ENCODE results near the gene DRC3.

DRC3 gene

DNA sequence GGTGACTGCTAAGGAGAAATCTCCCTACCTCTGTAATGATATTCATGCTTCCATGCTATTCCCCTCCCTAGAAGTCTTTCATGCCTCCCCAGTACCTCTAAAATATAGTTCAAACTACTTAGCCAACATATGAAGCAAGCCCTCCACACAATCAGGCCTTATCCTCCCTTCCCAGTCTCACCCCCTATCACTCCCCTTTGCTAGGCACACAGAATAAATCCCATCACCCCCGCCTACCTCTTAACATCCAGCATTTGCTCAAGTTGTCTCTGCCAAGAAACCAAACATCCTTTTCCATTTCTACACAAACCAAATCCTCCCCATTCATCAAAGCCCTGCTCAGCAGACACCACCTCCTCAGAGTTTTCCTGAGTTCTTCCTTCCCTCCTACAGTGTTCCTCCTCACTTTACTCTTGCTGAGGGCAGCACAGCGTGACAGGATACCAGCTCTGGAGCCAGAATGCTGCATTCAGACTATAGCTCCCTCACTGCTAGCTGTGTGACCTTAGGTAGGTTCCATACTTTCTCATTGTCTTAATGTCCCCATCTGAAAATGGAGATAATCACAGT lies 7.4 kb upstream of the DRC3 start:
- DNase-seq (ENCODE audit: low read depth in 2 of 2, low spot score in 1 of 2), result no peak

DNA sequence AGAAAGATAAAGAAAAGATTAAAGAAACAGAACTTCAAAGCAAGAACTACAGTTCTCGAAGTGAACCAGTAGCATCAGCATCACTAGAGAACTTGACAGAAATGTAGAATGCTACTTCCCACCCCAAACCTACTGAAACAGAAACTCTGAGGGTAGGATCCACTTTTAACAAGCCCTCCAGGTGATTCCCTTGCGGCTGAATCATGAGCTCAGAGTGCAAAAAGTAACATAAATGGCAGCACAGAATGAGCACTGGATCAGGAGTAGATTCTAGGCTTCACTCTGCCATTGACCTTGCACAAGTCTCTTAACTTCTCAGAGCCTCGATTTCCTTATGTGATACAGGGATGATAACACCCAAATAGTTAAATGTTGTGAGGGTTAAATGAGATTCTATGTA lies 6.3 kb upstream of the DRC3 start:
- DNase-seq (ENCODE audit: low read depth in 2 of 2, low spot score in 1 of 2), result no peak

DNA sequence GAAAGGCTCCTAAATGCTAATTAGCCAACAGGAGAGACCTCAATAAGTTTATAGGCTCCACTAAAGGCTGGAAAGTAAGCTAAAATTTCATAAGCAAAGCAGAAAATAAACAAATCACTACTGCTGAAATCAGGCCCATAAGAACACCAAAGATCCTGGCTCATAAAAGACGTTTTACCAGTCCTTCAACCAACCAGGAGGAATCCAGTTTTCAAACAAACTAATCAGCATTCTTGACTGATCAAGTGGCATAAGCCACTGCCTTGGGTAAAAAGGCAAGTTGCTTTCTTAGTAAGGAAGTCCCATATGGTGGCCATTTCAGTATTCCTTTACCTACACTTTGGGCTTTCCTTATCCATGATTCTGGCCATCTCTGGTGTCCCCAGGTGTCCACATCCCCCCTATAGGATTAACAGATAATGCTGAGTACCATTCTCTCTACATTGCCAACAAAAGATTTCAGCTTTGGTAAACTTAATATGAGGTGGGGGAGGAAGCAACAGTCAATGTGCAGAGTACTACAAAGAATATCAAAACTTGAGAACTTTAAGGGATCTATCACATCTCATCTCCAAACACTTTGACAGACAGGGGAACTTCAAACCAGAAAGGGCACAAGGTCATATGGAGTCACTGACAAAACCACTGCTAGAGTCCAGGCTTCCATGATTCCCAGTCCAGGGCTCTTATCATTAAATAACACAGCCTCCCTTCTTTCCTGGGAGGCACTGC lies 1.8 kb upstream of the DRC3 start:
- DNase-seq (ENCODE audit: low read depth in 2 of 2, low spot score in 1 of 2), result no peak

DNA sequence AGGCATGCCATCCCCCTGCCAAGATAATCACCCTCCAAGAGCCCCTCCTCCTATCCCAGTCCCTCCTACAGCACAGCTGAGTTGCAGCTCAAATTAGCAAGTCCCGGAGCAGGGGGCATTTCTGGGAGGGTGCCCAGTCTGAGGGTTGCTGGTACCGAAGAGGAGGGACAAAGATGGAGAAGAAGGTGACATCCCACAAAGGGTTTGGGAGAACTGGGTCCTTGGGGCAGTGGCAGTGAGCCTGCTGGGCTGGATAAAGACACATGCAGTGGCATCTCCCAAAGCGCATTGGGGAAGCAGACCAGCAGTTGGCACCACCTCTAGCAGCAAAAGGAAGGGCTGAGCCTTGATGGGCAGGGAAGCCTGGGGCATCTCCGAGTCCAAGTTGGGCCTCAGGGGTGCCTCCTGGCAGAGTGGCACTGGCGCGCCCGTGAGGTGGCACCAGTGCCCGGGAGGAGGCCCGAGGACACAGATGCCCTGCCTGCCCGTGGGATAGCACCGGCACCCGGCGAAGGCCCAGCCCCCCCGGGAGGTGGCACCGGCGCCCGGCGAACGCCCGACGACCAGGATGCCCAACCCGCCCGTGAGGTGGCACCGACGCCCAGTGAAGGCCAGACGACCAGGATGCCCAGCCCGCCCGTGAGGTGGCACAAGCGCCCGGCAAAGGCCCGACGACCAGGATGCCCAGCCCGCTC lies 1.1 kb upstream of the DRC3 start:
- DNase-seq (ENCODE audit: low read depth in 2 of 2, low spot score in 1 of 2), result peak in 1 of 2 donors; percentile 4

DNA sequence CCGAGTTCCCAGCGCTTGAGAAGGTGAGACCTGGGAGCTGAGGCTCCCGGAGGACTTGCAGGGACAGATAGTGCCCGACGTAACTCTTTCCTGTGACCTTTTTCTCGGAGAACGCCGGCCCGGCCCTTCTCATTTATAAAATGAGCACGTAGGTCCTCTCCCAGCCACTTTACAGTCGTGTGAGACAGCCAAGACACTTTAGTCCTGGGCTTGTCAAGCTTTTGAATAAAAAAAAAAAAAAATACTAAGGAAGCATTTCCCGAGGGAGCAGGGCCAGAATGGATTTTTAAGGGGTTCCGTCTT lies 241 bp downstream of the DRC3 start:
- no peak for DNase-seq (ENCODE audit: low read depth in 2 of 2, low spot score in 1 of 2)

DNA sequence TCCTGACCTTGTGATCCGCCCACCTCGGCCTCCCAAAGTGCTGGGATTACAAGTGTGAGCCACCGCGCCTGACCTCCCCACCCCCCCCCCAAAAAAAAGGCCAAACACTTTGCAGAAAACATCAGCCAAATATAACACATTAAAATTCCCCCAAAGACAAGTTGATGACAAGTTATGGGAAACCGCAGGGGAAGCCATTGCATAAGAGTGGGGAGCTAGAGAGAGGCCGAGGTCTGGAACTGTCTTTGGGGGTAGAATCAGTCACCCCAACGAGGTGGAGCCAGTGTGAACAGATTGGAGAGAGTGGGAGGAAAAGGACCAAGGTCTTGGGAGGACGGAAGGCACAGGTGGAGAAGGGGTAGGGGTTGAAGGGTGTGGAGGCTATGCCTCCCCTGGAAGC lies 2.8 kb downstream of the DRC3 start:
- DNase-seq (ENCODE audit: low read depth in 2 of 2, low spot score in 1 of 2), result no peak

DNA sequence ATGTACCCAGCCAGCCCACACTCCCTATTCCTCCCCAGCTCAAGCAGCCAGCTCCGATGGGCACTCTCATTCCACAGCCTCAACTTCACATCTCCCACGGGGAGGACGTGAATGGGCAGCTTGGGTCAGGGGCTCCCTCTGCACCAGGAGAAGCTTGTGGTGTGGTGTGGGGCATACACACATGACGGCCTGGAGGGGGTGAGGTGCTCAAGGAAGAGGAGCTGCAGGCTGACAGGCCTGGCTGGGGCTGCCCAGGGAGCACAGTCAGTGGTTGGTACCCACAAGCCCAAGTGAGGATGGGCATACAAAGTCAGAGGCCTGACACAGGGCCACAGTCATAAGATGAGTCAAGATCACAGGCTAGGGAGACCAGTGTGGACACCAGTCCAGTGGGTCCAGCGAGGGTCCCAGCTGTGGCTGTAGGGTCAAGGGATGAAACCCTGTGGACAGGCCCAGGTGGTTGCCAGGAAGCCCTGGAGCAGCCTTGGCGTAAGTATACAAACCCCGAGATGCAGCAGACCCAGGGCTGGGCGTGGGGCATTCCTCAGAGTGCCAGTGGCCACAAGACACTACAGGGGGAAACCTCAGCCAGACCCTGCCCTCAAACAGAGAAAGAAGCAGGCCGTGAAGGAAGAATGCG lies 4.4 kb downstream of the DRC3 start:
- DNase-seq (ENCODE audit: low read depth in 2 of 2, low spot score in 1 of 2), result no peak

DNA sequence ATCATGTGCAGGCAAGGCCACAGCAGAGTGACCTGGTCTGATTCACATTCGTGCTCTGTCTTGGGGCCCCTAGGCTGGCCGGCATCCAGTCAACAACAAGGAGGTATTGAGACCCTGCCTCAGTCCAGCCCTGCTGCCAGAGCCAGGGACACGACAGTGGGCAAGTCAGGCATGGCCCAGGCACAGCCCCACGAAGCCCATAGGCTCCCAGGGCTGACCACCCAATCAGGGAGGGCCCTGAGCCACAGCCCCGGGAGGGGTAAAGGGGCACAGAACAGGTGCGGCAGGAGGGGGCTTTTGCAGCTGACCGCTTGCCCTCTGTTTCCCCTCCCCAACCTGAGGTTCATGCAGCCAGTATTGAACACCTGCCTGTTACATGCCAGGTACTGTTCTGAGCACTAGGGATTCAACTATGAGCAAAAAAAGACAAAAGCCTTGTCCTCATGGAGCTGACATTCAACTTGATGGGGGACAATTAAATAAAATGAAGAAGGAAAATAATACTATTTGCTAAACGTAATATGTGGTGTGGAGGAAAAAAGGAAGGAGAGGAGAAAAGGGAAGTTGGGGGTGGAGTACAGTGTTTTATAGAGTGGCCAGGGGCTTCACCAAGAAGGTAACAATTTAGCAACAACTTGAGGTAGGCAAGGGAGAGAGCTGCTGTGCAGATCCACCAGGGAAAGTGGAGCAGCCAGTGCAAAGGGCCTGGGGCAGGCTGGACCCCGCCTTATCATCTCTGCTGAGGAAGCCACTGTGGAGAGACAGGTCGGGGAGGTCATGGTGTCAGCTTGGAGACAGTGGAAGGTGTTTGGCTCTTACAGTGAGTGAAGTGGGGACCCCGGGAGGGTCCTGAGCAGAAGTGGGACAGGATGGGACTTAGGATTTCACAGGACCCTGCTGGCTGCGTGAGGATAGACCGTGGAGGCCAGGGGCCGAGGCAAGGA lies 6.1 kb downstream of the DRC3 start:
- no peak for DNase-seq (ENCODE audit: low read depth in 2 of 2, low spot score in 1 of 2)

DNA sequence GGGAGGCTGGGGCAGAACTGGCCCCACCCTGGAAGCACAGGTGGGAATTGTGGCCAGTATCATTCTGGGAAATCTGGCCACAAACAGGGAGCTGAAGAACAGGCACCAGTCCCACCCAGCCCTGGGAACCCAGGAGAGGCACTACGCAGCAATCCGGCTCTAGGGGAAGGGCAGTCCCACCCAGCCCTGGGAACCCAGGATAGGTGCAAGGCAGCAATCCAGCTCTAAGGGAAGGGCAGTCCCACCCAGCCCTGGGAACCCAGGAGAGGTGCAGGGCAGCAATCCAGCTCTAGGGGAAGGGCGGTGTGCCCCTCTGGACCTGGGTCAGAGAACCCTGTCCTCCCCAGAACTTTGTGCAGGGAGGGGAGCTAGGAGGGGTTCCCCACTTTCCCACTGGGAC lies 7.1 kb downstream of the DRC3 start:
- DNase-seq (ENCODE audit: low read depth in 2 of 2, low spot score in 1 of 2), result no peak

DNA sequence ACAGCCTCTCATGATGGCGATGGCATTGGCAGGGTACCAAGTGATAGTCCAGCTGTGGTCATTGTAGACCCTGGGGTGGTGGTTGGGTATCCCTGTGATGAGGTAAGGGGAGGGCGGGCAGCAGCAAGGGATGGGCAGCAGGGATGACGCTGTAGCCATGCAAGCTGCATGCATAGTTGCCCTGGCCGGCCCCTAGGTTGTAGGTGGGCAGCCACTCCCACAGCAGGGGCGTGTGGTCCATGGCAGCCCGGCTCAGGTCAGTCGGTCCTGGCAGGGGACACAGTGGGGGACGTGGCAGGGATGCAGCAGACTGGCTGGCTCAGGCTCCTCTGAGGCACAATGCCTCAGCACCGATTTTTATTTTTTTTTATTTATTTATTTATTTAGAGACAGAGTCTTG lies 8.7 kb downstream of the DRC3 start:
- DNase-seq (ENCODE audit: low read depth in 2 of 2, low spot score in 1 of 2), result no peak

DNA sequence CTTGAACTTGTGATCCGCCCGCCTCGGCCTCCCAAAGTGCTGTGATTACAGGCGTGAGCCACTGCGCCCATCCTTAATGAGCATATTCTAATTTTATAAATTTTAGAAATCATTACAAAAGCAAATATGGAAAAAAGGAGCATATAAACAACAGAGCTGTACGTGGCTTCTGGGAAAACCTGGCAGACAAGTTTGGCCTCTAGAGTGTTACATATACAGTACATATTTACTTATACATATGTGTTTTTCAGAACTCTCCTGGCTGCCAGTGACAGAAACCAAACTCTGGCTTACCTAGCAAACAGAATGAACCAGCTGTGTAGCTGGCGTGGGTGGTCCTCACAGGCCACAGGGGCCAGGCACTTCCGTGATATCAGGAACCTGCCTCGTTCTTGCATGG lies 10.1 kb downstream of the DRC3 start:
- DNase-seq (ENCODE audit: low read depth in 2 of 2, low spot score in 1 of 2), result no peak

DNA sequence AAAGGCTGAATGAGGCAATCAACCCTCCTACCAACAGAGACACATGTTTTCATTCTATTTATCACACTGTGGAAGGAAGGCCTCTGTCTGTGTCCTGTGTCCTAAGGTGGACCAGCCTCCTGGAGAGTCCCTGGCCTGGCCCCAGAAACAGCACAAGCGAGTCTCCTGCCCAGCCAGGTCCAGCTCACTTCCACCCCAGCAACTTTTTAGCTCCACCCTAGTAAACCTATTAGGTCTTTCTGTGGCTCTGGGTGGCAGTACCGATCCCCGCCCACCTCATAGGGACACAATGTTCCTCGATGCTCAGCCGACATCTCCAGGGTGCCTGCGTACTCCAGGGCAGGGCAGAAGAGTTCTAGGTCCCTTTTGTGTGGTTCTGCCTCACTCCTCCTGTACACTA lies 10.7 kb downstream of the DRC3 start:
- no peak for DNase-seq (ENCODE audit: low read depth in 2 of 2, low spot score in 1 of 2)

DNA sequence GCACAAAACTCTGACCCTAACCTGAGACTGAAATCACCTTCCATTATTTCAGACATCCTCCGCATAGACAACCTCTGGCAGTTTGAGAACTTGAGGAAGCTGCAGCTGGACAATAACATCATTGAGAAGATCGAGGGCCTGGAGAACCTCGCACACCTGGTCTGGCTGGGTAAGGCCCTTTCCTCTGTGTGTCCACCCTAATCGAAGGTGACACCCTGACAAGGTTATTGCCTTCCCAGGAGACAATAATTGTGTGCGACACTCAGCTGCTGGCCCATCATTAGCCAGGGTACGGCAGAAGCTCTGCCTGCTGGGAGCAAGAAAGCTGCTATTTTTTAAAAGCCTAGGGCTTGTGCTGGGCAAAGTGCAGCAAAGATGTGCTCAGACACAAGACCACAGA lies 11.1 kb downstream of the DRC3 start:
- no peak for DNase-seq (ENCODE audit: low read depth in 2 of 2, low spot score in 1 of 2)

DNA sequence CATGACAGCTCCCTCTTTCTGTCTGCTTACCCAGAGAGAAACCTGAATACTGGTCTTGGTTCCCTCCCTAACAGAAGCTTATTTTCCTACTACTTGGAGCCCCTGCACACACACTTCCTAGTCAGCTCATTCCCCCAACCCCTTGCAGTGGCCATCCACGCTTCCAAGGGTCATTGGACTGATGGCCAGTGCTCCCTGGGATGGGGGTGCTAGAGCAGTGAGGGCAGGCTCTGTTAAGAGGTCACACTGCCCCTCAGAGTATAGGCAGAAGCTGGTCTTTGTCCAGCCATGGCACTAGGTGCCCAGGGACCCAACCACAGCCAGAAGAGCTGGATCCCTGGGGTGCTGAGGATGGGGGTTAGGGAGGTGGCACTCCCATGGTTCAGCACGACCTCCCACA lies 12.5 kb downstream of the DRC3 start:
- DNase-seq (ENCODE audit: low read depth in 2 of 2, low spot score in 1 of 2), result no peak

DNA sequence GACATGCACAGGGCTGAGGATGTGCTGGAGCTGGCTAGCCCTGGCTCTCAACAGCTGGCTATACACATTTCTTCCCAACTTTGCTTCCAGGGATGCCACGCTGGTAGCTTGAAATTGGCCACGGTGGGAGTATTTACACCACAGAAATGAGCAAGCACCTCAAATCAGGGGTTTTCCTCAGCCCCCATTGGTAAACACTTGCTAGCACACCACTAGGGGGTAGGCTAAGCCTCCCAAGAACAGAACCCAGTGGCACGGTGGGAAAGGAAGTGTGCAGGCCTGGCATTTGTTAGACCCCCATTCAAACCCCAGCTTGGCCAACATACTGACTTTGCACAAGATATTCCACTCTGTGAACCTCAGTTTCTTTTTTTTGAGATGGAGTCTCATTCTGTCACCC lies 12.9 kb downstream of the DRC3 start:
- no peak for DNase-seq (ENCODE audit: low read depth in 2 of 2, low spot score in 1 of 2)

DNA sequence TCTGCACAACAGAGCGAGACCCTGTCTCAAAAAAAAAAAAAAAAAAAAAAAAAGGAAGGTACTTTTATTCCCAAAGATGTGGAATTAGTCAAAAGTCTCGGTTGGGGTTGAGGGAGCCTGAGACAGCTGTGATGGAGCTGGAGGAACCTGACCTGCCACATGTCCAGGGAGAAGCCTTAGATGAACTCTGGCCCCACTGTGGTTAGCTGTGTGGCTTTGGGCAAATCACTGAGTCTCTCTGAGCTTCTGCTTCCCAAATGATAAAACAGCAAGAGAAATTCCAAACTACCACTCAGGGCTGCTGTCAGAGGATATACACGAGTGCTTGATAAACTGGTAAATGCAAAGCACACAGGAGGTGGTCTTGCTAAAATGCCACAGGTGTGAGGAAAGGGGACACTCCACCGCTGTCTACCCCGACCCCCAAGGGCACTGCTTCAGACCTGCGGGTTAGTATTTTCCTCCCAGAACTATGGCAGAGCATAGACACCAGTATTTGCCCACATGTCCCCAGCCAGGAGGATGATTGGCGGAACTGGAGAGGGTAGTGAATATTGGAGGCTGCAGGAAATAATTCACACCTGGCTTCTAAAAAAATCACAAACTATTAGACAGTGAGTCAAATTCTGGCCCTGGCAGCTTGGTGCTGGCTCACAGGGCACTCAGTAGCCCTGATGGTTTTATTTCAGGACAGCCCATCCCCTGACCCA lies 14.7 kb downstream of the DRC3 start:
- DNase-seq (ENCODE audit: low read depth in 2 of 2, low spot score in 1 of 2), result no peak

DNA sequence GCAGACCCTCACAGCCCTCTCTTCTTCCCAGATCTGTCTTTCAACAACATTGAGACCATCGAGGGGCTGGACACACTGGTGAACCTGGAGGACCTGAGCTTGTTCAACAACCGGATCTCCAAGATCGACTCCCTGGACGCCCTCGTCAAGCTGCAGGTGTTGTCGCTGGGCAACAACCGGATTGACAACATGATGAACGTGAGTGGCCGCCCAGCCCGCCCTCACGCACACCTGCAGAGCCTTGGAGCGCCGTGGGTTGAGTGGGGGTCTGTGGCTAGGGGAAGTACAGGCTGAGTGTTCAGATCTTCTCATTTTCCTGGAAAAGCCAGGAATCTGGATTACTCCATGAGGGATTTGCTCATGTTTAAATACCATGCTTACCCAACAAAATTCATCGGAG lies 15.2 kb downstream of the DRC3 start:
- DNase-seq (ENCODE audit: low read depth in 2 of 2, low spot score in 1 of 2), result no peak

DNA sequence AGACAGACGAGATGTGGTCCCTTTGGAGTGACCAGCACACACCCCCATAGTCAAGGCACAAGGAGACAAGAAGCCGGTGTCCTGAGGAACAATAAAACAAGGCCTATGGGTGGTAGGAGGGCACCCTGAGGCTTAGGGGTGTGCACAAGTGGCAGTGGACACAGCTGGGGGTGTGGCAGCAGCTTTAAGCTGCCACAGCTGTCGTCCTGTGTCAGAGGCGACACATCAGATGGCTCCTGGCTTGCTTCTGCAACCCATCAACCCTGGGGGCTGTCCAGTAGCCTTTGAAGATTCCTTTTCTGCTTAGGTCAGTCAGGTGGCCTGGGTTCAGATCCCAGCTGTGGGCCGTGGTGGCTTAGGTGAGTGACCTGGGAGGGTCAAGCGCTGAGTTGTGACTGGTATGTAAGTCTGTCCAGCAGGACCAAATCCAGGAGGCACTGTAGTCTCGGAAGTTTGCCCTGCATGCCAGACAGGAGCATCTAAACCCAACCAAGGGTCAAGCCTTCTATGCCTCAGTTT lies 15.8 kb downstream of the DRC3 start:
- no peak for DNase-seq (ENCODE audit: low read depth in 2 of 2, low spot score in 1 of 2)

DNA sequence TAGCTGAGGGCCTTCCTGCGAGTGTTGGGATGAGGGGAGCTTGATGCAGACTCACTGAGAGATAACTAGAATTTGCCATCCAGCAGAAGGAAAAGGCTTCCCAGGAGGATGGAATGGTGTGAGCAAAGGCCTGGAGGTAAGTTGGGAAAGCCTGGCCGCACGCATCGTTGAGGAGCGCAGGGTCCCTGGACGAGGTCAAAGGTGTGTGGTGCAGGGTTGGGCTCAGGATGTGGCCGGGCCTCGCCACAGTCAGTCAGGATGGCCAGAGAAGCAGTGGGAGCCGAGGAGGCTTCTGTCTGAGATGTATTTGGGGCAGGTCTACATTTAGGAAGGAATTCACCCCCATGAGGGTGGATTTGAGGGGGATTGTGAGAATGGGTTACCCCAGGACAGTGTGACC lies 16.4 kb downstream of the DRC3 start:
- no peak for DNase-seq (ENCODE audit: low read depth in 2 of 2, low spot score in 1 of 2)

DNA sequence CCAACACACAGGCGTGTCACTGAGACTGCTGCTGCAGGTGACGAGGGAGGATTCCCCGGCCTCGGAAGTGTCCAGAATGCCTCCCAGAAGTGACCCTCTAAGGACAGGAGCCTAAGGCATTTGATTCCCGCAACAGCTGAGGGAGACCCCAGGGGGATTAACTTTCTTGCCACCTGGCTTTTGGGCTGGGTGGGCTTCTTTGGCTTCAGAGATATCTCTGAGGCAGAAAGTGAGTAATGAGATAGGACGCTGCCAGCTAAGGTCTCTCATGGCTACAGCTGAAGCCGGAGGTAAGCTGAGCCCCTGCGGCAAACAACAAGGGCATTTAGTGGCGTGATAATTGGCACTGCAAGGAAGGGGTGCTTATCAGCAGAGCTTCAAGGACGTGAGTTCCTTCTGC lies 17.0 kb downstream of the DRC3 start:
- DNase-seq (ENCODE audit: low read depth in 2 of 2, low spot score in 1 of 2), result no peak

DNA sequence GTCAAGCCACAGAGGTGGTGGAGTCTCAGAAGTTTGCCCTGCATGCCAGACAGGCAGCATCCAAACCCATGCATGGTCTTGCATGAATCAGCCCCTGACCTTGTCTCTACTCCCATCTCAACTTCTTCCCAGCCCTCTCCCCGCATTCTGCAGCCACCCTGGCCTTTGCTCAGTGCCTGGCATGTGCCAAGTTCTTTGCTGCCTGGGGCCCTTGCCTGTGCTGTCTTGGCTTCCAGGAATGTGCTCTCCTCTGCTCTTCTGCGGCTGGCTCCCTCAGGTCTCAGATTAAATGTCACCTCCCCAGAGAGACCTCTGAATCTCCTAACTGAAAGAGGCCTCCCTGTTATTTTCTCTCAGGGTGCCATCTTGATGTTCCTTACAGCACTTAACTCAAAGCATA lies 17.6 kb downstream of the DRC3 start:
- no peak for DNase-seq (ENCODE audit: low read depth in 2 of 2, low spot score in 1 of 2)

Measured in stimulated activated CD8-positive, alpha-beta memory T cell treated with anti-CD3 and anti-CD28 coated beads, Interleukin-4, amount 100 ng/mL, for 1 hour (primary cell).